ENCODE data around the gene CEMIP.

DNA sequence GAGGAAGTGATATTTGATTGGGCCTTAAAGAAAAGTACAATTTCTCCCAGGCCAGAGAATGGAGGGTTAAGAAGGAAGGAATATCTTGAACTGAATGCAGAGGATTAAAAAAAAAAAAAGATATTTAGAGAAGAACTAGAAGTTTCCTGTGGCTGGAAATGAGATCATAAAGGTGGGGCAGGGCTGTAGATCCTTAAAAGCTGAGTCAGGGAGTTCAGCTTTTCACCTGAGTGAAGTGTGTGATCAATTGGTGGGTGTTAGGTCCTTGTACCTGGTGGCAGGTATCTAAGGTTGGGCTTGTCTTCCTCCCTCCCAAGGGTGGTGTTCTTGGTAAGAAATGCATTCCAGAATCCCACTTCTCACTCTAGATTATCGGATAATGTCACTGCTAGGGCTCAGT, 11.8 kb downstream of the CEMIP start:
- no peak for TF ChIP-seq CTCF (conservative IDR thresholded peaks at IDR 0.05 in 1 of 2, IDR thresholded peaks at IDR 0.05 in 1 of 2; ENCODE audit: extremely low read depth in 1 of 2, insufficient read depth in 1 of 2, low read depth in 1 of 2, low read length in 2 of 2)
- TF ChIP-seq EZH2 (IDR thresholded peaks at IDR 0.05; ENCODE audit: borderline replicate concordance, low read length), result no peak
